Vagina (tissue), 2 donors: ENCODE results near the gene ISX.

Experiments
- POLR2A ChIP-seq, 2 donors: fragments of 450-650 bp; IDR thresholded peaks; one replicate each; pipeline ENCODE4 v1.6.1; 2017; ENCODE audit warnings: antibody characterized with exemption in 2 of 2, mild to moderate bottlenecking in 2 of 2, moderate library complexity in 2 of 2
- POLR2AphosphoS5 ChIP-seq, 2 donors: sonication (generic); formaldehyde crosslinking; IDR thresholded peaks; one replicate each; pipeline ENCODE4 v1.9.0; 2017; ENCODE audit warnings: antibody characterized with exemption in 2 of 2, mild to moderate bottlenecking in 2 of 2, low read depth in 1 of 2; ENCODE audit not compliant: insufficient read depth in 1 of 2
- TF ChIP-seq, protein P1 (sequence below), 3 experiments: fragments of 450-650 bp in 2 of 3; fragments of 200-600 bp in 1 of 3; sonication (generic) in 1 of 3; IDR thresholded peaks; one replicate each; pipeline ENCODE4 v1.5.1; 2017 to 2019; ENCODE audit warnings: antibody characterized with exemption in 3 of 3, mild to moderate bottlenecking in 2 of 3, moderate library complexity in 2 of 3

- TF ChIP-seq, protein P1, sequence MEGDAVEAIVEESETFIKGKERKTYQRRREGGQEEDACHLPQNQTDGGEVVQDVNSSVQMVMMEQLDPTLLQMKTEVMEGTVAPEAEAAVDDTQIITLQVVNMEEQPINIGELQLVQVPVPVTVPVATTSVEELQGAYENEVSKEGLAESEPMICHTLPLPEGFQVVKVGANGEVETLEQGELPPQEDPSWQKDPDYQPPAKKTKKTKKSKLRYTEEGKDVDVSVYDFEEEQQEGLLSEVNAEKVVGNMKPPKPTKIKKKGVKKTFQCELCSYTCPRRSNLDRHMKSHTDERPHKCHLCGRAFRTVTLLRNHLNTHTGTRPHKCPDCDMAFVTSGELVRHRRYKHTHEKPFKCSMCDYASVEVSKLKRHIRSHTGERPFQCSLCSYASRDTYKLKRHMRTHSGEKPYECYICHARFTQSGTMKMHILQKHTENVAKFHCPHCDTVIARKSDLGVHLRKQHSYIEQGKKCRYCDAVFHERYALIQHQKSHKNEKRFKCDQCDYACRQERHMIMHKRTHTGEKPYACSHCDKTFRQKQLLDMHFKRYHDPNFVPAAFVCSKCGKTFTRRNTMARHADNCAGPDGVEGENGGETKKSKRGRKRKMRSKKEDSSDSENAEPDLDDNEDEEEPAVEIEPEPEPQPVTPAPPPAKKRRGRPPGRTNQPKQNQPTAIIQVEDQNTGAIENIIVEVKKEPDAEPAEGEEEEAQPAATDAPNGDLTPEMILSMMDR (IDR thresholded peaks at IDR 0.05): no peak
- TF ChIP-seq POLR2A (IDR thresholded peaks at IDR 0.05): no peak
- TF ChIP-seq POLR2AphosphoS5 (IDR thresholded peaks at IDR 0.05; ENCODE audit: insufficient read depth in 1 of 2, low read depth in 1 of 2): no peak
Measured at GRCh38 chr22:35059632-35060031, 6.3 kb upstream of the ISX start.
